Measurements from ENCODE around the gene NLK.
"Not testable (repeated sequence)": the region's sequence is repeated elsewhere in the genome, so short reads cannot be mapped to it uniquely, and the experiment has no call there.

- TF ChIP-seq POLR2AphosphoS5 (IDR thresholded peaks at IDR 0.05; ENCODE audit: low read depth, low read length); POLR2A (IDR thresholded peaks at IDR 0.05; ENCODE audit: low read depth, low read length); TAF1 (IDR thresholded peaks at IDR 0.05; ENCODE audit: borderline replicate concordance, low read depth, low read length): not testable (repeated sequence)
Measured at GRCh38 chr17:28007925-28008324, 34.6 kb upstream of the NLK start.

Measured in GM12892 (cell line).